AML-193 (cell line): Measurements from ENCODE around the gene ARHGEF2.
"Not testable (repeated sequence)": the region's sequence is repeated elsewhere in the genome, so short reads cannot be mapped to it uniquely, and the experiment has no call there.

Source experiments
- DNase-seq, 2 experiments: peaks; one replicate each; lab custom pipeline; 2025; lab: John Stamatoyannopoulos, UW

ARHGEF2 gene

DNA sequence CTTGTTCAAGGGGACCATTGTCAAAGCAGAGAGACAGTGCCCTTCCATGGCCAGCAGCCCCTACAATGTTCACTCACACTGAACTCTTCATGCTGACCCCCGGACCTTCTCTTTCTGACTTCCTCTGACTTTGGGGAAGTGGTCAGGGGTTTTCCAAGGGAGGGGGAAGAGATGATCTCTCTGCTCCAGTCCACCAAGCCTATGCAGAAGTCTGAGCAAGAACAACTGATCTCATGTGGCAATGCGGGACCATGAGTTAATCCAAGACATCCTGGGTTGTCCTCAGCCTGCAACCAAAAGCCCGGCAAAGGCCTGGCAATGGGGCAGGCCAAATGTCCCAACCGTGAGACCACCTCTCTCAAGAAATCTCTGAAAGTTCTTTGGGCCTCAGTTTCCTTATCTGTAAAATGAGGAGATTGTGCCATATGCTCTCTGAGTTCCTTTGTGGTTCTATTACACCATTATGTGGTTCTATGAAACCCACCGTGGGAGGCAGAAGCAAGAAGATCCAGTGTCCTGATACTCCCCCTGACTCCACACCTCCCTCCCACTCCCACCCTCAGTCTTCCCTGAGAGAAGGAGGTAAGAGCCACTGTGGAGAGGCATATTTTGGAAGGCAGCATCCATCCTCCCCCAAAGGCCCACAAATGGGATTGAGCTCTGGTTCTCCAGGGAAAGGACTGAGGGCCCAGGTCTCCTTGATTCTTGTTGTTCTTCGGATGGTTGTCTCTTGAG, 11.8 kb upstream of the ARHGEF2 start:
- DNase-seq, result peak; percentile 83 to 86

DNA sequence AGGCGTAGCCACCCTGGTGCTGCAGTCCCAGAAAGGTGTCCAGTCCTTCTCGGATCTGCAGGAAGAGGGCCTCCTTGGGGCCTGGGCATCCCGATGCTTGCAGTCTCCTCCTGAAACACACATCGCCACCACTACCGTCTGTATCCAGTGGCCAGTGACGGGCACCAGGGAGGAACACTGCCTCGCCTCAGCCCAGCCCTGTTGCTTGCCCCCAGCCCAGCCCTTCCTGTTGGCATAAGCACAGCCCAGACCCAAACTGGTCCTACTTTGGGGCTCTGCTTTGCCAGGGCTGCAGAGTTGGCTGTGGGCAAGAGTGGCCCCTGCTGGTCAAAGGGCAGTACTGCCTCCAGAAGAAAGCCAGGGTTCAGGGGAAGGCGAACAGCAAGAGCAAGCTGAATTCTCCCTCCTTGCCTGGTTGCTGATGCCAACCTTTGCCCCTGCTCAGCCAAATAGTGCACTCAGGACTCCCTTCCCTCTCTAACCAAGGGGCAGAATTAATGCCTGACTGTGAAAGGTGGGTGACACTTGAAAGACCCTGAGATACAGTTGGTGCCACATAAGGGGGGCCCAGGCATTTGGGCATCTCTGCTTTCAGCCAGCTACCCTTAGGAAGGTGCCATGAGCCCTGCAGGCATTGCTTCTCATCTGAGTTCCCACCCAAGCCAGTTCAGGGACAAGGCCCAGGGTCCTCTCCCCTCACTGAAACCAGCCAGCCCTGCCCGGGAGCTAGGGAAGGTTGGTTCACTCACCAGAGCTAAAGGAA, 11.1 kb upstream of the ARHGEF2 start:
- peak; percentile 53 to 63 for DNase-seq

DNA sequence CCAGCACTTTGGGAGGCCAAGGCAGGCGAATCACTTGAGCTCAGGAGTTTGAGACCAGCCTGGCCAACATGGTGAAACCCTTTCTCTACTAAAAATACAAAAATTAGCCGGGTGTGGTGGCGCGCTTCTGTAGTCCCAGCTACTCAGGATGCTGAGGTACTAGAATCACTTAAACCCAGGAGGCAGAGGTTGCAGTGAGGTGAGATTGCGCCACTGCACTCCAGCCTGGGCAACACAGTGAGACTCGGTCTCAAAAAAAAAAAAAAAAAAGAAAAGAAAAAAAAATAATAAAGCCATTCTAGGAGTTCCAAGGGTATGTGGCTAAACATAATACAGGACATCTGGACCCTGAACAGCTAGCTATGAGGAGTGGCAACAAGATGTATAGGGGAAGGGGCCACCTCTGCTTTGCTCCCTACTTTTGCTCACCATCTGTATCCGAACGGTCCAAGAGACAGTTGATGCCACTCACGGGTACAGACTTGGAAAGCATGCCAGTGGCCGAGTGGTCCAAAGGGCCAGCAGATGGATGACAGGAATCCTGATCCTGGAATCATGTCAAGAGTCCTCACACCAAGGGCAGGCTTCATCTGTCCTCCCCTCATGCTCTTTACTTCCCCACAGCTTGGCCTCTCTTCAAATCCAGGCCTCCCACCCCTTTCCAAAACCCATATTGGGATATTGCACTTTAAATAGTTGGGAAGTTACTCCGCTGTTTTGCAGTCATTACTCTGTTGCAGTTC, 6.7 kb upstream of the ARHGEF2 start:
- not testable (repeated sequence) for DNase-seq

DNA sequence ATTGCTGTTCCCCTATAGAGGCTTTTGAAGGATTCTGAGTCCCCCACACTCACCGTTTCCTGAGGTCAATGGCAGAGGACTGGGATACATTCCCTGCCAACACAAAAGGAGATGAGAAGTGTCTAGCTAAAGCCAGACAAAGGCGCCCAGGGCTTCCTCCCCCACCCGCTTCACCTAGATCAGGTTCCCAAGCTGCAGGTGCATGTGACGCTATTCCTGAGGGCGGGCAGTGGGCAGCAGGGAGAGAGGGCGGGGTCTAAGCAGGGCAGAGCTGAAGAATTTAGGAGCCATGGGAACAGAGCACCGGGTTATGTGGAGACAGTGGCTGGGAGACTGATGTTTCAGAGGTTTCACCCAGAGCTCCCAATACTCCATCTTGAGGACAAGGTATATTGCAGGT, 6.0 kb upstream of the ARHGEF2 start:
- DNase-seq, result no peak

DNA sequence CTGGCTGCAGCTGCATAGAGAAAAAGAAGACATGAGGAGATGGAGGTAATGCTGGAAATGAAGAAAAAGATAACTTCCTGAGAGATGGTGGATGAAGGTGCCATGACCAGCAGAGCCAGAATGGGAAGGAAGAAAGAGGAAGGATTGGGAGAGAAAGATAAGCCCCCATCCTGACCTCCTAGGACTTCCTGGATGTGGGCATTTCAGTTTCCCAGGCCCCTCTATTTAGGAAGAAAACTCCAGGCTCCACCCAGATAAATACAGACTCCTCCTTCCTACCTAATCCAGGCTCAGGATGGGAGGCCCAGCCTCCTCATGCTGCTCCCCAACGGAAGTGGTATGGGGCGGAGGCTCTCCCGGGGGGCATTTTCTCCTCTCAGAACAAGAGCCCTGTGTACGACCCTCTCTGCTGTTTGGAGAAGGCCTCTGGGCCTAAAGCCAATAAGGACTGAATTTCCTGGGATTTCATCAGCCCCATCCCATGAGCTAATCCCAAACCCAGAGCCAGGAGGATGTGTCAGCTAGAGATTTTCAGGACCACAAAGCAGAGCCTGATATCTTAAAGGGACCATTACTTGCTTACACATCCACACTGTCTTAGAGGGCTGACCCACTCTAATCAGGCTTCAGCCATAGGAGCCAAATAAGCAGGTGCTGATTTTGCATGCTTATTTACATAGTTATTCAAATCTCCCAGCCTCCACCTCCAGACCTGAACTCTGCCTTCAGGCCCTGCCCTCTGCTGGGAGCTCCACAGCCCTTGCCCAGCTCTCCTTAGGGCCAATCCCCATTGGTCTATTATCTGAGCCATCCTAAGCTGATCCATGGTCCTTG, 5.1 kb upstream of the ARHGEF2 start:
- DNase-seq, result no peak

DNA sequence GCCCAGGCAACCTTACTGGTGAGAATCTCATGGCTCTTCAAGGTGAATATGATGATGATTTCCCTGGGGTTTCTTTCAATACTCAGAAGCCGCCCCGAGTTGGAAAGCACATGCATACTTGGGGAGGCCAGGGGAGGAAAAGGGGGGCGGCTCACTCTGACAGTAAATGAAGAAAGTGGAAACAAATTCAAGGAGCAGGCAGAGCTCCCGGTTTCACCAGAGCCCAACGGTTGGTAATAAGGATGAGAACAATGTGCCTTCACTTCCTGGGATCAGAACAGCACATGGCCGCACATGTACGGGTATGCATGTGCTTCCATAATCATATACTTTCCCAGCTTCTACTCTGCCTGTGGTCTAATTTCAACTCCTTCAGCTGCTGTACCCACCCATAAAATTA, 3.8 kb upstream of the ARHGEF2 start:
- DNase-seq, result no peak

DNA sequence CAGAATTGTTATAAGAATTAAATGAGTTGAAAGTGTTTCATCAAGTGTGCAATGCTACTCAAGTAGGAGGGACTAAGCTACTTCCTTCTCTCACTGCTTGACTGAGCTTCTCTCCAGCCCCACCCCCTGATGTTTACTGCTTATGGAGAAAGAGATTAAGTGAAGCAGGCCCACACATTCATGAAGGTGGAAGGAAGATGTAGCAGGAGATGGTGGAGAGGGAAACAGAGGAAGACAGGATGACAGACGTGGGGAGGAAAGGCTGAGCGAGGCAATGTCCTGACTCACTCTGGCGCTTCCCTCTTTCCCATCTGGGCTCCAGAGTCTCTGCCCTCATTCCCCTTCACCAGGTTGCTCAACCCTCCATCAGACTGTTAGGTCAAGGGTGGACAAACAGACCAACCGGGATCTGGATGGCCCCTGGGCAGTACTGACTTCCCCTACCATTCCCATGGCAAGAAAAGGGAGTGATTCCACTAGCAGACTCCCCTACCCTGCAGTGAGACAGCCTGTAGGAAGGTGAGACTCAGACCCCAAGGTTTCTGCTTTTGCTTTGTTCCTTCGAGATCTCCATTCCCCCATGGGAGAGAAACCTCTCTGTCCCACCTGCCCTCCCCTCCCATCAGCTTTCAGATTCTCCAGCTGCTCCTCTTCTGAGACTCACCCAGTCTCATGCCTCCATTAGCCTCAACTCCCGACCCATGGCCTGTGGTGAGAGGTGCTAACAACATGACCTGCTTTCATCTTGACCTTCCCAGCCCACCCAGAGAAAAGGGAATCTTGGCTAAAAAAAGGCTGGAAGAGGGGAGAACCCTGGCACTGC, 3.1 kb upstream of the ARHGEF2 start:
- DNase-seq, result peak; percentile 71 to 78

DNA sequence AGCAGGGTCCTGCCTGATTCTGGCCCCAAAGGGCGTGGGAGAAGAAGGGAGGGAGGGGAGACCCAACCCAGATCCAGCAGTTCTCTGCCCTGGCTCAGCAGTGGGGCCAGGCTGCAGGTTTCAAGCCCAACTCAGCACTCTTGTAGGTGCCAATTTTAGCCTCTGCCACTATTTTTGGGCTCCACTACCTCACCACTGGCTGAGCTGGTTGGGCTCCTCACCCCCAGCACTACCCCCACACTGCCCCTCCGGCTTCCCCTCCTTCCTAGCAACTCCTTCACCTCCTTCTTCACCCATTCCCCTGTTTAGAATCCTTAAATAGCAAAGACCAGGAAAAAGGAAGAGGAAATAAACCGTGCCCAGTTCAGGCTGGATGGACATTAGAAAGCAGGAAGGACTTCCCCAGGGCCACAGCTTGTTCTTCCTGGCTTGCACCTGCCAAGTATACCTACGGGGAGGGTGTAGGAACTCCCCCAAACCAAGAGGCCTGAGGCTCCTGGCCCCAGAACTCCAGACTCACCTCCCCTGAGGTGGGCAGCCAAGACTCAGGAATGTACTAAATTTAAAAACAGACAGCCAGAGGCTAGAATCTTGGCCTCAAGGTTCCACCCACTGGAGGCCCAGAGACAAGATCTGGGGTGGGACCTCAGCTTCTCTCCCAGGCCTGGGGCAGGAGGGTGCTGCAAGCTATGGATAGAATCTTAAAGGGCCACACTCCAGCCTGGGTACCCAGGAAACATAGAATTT, 1.4 kb upstream of the ARHGEF2 start:
- no peak for DNase-seq

DNA sequence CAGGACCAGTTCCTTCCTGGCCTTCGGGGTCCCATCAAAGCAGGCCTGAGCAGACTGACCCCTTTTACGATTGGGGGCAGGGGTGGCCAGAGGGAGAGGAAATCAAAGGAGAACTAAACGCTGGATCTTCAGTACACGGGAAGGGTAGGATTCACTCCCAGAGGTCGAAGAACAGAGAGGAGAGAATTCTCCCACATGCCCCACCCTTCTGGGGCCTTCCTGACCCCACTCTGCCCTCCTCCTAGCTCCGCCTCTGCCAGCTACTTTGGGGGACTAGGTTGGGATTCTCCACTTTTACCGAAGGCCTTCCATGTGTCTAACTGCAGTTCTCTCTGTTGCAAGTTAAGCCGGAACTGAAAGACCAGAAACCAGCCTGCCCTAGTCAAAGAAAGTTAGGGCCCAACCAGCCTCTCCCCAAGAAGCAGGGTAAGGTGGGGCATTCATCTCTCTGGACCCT, 654 bp upstream of the ARHGEF2 start:
- peak in 1 of 2 experiments; percentile 25 for DNase-seq

DNA sequence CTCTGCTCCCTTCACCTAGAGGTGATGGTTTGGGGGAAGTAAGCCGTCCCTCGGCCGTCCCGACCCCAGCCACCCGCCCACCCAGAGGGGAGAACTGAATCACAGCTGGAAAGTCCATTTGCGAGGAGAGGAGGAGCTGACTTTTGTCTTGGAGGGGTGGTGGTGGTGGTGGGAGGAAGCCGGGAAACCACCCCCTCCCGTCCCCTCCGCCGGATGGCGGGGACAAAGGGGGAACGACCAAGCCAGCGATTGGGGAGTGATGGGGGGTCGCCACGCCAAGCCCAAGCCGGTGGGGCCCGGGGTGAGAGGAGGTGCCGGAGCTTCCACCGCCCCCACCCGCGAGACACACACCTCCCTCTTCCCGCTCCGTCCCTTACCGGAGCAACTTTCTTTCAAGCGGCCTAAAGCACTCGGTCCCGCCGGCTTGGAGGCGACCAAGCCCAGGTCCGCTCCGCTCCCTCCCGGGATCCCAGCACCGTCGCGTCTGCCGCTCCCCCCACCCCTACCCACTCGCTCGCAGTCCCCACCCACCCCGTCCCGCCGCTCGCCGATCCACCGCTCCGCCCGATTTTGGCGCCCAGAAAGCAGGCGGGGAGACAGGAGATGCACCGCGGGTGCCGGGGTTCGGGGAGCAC, 540 bp downstream of the ARHGEF2 start:
- DNase-seq, result no peak

DNA sequence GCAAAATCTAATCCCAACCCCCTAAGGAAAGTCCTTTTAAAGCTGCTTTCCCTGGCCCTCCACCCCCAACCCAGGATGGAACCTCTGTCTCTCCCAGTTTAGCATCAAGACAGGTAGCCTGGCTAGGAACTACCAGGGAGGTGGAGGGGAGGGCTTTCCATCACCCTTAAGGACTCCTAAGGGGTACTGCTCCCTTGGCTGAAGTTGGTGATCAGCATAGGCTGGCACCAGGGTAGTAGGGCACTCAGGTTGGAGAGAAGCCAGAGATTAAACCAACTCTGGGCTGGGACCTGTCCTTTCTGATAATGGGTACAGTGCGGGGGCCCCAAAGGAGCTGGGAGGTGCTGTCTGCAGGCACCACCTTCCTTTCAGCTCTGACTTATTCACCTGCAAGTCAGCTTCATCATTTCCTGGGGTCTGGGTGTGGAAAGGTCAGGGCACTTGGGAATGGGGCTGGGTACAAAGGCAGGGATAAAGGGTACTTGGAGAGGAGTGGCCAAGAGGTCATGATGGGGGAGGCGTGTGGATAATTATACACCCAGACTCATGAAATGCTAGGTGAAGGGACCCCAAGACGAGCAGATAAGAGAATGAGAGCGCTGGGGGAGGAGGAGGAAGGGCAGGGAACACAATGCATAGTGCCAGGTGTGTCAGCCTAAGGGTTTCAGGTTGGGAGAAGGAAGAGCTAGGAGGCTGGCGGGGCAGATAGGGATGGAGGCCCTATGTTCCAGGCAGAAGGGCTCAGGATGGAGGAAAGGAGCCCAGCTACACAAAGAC, 1.2 kb downstream of the ARHGEF2 start:
- DNase-seq, result no peak

DNA sequence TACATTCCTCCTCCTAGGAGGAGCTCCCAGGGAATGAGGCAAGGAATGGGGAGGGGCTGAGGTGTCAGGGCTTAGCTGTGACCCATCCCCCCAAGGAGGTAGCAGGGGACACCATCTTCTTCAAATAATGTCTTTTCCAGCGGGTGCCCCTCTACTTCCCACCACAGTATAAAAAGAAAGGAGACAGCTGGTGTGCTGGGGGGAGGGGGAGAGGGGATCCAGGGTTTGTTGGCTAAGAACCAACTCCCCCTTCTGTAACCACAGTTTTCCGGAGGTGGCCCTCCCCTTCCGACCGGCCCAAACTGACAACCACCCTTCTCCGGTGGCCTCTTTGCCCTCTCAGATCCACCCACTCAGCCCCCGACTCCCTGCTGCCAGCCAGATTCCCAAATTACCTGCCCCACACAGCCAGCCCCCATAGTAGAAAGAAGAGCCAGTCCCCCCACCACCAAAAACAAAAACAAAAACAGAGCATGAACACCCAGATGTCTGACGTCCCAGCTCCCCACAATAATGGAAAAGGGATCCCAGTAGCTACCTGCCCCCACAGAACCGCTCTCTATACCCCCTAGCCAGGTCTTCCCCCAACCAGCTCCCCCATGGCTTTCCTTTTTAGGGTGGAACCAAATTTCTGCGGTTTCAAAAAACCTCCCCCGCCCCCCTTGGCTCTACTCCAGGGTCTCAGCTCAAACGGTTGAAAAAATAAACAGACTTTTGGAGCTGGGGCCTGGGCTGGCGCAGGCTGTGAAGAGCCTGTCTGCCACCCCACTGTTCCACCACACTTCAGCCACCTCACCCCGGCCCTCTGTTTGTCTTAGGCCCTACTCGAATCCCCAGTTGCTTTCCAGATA, 2.1 kb downstream of the ARHGEF2 start:
- DNase-seq, result peak; percentile 72 to 77

DNA sequence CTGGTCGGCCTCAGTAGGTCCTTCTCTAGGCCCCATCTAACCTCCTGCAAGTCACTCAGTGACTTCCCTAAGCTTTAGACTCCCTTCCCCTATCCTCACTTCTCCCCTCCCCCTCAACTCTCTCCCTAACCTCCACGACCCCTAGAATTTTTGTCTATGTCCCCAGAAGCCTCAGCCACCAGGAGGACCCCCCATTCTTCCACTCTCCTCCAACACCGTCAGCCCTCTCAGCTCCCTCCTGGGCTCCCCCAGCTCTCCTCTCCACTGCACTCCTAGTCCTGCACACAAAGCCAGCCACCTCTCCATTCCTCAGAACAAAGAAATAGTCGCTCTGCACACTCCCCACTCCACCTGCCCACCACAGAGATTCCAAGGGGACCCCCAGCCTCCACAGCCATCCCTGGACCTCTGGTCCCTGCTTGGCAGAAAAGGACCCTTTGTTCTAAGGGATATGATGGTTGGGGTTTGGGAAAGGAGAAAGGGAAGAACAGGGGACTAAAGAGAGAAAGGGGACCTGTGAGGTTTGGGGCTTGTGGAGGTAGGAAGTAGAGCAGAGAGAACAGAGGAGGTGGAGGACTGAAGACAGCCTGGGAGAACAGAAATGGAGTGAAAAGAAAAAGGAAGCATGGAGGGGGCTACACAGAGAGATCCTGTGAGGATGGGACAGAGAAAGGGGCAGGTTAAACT, 2.8 kb downstream of the ARHGEF2 start:
- peak in 1 of 2 experiments; percentile 12 for DNase-seq

DNA sequence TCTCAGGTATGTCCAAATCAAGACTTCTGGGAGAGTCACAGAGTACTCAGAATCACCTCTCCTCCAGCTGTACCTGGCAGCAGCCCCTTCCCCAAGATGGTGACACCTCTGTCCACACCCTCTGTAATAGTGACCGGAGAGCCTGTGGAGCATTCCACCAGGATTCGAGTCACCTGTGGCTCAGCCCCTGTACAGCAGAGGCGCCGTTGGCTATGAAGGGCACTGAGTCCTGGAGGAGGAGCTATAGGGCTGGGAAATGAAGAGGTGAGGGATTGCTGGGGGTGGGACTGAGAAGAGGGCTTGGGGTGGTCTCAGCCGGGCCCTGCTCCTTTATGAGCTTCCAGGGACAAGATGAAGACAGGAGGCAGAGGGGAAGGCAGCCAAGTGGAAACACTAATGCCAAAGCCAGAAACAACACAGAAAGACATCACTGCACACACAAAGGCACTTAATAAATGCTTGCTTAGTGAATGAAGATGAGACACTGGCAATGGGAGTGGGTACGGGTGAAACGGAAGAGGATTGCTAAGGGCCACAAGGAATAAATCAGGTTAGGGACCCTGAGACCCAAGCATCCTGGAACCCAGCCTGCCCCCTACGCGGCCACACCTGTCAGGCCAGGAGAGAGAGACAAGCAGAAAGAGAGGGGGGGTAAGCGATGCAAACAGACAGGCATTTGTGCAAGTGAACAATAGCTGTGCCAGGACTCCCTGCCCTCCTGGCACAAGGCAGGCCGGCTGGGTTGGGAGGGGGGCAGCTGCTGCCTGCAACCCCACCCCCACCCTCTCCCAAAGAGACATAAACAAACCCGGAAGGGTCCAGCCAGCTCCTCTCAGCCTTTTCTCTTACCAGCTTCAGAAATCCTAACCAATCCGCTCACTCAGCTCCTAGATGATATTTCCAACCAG, 3.9 kb downstream of the ARHGEF2 start:
- DNase-seq, result no peak

DNA sequence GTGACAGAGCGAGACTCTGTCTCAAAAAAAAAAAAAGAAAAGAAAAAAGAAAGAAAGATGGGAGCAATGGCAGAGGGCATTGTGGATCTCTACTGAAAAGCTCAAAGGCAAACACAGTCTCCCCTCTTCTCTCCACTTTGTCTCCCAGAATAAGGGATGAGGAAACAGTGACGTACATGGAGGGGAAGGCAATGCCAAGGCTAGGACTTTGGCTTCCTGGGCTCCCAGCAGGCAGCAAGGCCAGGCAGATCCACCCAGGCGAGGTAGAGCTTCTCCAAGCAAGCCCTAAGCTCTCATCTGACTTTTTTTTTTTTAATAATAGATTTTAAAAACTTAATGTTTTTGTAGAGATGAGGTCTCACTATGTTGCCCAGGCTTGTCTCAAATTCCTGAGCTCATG, 4.6 kb downstream of the ARHGEF2 start:
- no peak for DNase-seq
